IMR-90 (cell line): ENCODE results near the gene BCAT1. TPM values are rescaled to one million over a fixed set of nuclear protein-coding genes. Genes with fewer than 3 reads are reported as not detected.

Source experiments
- ATAC-seq: fragments of 200-7000 bp; cut with Tn5 transposase; 2 replicates; pipeline ENCODE4 v1.9.1; 2020; ENCODE audit warnings: low read depth, mild to moderate bottlenecking, moderate library complexity
- BruUV-seq: library from RNA; stranded (reverse); fragments of 400-500 nt; replicated peaks from 2 replicates; lab custom pipeline; 2021; lab: Mats Ljungman, UMichigan
- CTCF ChIA-PET: fragments of 300-600 bp; formaldehyde crosslinking; extraction: SDS; loops from one replicate; lab custom pipeline; 2021; ENCODE audit warnings: antibody characterized with exemption; lab: Yijun Ruan, JAX
- POLR2A ChIA-PET: fragments of 300-600 bp; sonication (Branson Sonifier 250); formaldehyde crosslinking; loops from one replicate; lab custom pipeline; 2022; ENCODE audit warnings: antibody characterized with exemption; ENCODE audit not compliant: unreplicated experiment; lab: Charles Lee
- DNase-seq: peaks from one replicate; pipeline ENCODE4 v3.0.0; 2013
- H2AFZ ChIP-seq: replicated peaks from 2 replicates; pipeline ENCODE3; 2013; ENCODE audit warnings: low read length, mild to moderate bottlenecking; ENCODE audit not compliant: poor library complexity
- H2AK5ac ChIP-seq: 2 replicates; pipeline ENCODE4 v1.6.1; 2013; ENCODE audit warnings: low read depth, low read length, inconsistent platforms
- H2AK9ac ChIP-seq: replicated peaks from 2 replicates; pipeline ENCODE3; 2013; ENCODE audit warnings: mild to moderate bottlenecking, low read depth, low read length, moderate library complexity; ENCODE audit not compliant: poor library complexity
- H2BK120ac ChIP-seq: 2 replicates; pipeline ENCODE4 v1.6.1; 2013; ENCODE audit warnings: low read depth, low read length, inconsistent platforms
- H2BK15ac ChIP-seq: 3 replicates; pipeline ENCODE4 v1.6.1; 2013; ENCODE audit warnings: low read depth, low read length, inconsistent platforms
- H2BK20ac ChIP-seq: 2 replicates; pipeline ENCODE4 v1.6.1; 2013; ENCODE audit warnings: low read depth, mild to moderate bottlenecking, inconsistent platforms, low read length, moderate library complexity
- H2BK5ac ChIP-seq: 2 replicates; pipeline ENCODE4 v1.6.1; 2013; ENCODE audit warnings: mild to moderate bottlenecking, low read depth, low read length, inconsistent platforms; ENCODE audit not compliant: poor library complexity, severe bottlenecking
- H3K14ac ChIP-seq: replicated peaks from 2 replicates; pipeline ENCODE4 v1.6.1; 2013; ENCODE audit warnings: low read depth, low read length, inconsistent platforms
- H3K18ac ChIP-seq: 2 replicates; pipeline ENCODE4 v1.6.1; 2013; ENCODE audit warnings: low read depth, low read length, control low read depth
- H3K23ac ChIP-seq: 2 replicates; pipeline ENCODE4 v1.6.1; 2013; ENCODE audit warnings: low read depth, low read length, inconsistent platforms
- H3K27ac ChIP-seq: 2 replicates; pipeline ENCODE4 v1.5.1; 2013; ENCODE audit warnings: mild to moderate bottlenecking, control low read depth, low read length; ENCODE audit not compliant: insufficient read depth
- H3K27me3 ChIP-seq: 2 replicates; pipeline ENCODE4 v1.6.1; 2013; ENCODE audit warnings: low read length; ENCODE audit not compliant: control insufficient read depth, insufficient read depth
- H3K36me3 ChIP-seq: 2 replicates; pipeline ENCODE4 v1.6.1; 2013; ENCODE audit warnings: low read length, mixed read lengths; ENCODE audit not compliant: control insufficient read depth, insufficient read depth
- H3K4ac ChIP-seq: 2 replicates; pipeline ENCODE4 v1.6.1; 2013; ENCODE audit warnings: low read depth, low read length, inconsistent platforms
- H3K4me1 ChIP-seq: 2 replicates; pipeline ENCODE4 v1.6.1; 2013; ENCODE audit warnings: low read length, mixed read lengths; ENCODE audit not compliant: control insufficient read depth, insufficient read depth
- H3K4me2 ChIP-seq: 2 replicates; pipeline ENCODE4 v1.6.1; 2013; ENCODE audit warnings: low read depth, mild to moderate bottlenecking, control low read depth, low read length, moderate library complexity
- H3K4me3 ChIP-seq: 2 replicates; pipeline ENCODE4 v1.5.1; 2013; ENCODE audit warnings: low read depth, mild to moderate bottlenecking, control low read depth, low read length, moderate library complexity; ENCODE audit not compliant: insufficient read depth
- H3K56ac ChIP-seq: 2 replicates; pipeline ENCODE4 v1.6.1; 2013; ENCODE audit warnings: low read length, inconsistent platforms; ENCODE audit not compliant: insufficient read depth; ENCODE audit errors: extremely low read depth
- H3K79me1 ChIP-seq, 2 experiments: 2 replicates each; pipeline ENCODE4 v1.6.1; 2013; ENCODE audit warnings: low read length in 2 of 2, inconsistent platforms in 1 of 2, low read depth in 1 of 2
- H3K9ac ChIP-seq: 2 replicates; pipeline ENCODE4 v1.6.1; 2013; ENCODE audit warnings: low read depth, low read length, control low read depth
- H3K9me1 ChIP-seq: 2 replicates; pipeline ENCODE4 v1.6.1; 2013; ENCODE audit warnings: low read length, inconsistent platforms; ENCODE audit not compliant: insufficient read depth
- H3K9me3 ChIP-seq: 2 replicates; pipeline ENCODE4 v1.6.1; 2013; ENCODE audit warnings: low read length; ENCODE audit not compliant: control insufficient read depth, insufficient read depth
- H4K20me1 ChIP-seq: 2 replicates; pipeline ENCODE4 v1.6.1; 2013; ENCODE audit warnings: low read length, inconsistent platforms; ENCODE audit not compliant: insufficient read depth
- H4K5ac ChIP-seq: 2 replicates; pipeline ENCODE4 v1.6.1; 2013; ENCODE audit warnings: mild to moderate bottlenecking, low read depth, low read length, control low read depth
- H4K8ac ChIP-seq, 2 experiments: 2 replicates each; pipeline ENCODE4 v1.6.1; 2013; ENCODE audit warnings: low read depth in 2 of 2, low read length in 2 of 2, control low read depth in 1 of 2, inconsistent platforms in 1 of 2
- H4K91ac ChIP-seq: 2 replicates; pipeline ENCODE4 v1.6.1; 2013; ENCODE audit warnings: low read depth, low read length, inconsistent platforms; ENCODE audit not compliant: insufficient read depth
- CEBPB ChIP-seq: IDR thresholded peaks from 2 replicates; pipeline ENCODE4 v1.6.1; 2012; ENCODE audit warnings: low read depth, low read length, improper control_type of control experiment
- MXI1 ChIP-seq: IDR thresholded peaks from 2 replicates; pipeline ENCODE4 v1.6.1; 2012; ENCODE audit warnings: low read depth, mild to moderate bottlenecking, low read length, moderate library complexity, borderline replicate concordance
- NFE2L2 ChIP-seq: fragments of 150-350 bp; IDR thresholded peaks from 2 replicates; pipeline ENCODE4 v1.6.1; 2016; ENCODE audit warnings: low read depth, mild to moderate bottlenecking, low read length
- RAD21 ChIP-seq: IDR thresholded peaks from 2 replicates; pipeline ENCODE4 v1.6.1; 2012; ENCODE audit warnings: low read length, improper control_type of control experiment
- RFX5 ChIP-seq: IDR thresholded peaks from 2 replicates; pipeline ENCODE4 v1.8.0; 2012; ENCODE audit warnings: low read depth, mild to moderate bottlenecking, low read length, moderate library complexity
- SMC3 ChIP-seq: fragments of 150-350 bp; IDR thresholded peaks from 2 replicates; pipeline ENCODE4 v1.6.1; 2016; ENCODE audit warnings: low read depth, mild to moderate bottlenecking, antibody characterized with exemption, low read length, moderate library complexity
- WGBS, 2 experiments: methylation state at CpG; one replicate each; pipeline versions ENCODE4 v1.1.5 to v1.1.7; 2013; ENCODE audit warnings: missing lambda C conversion rate in 2 of 2; ENCODE audit not compliant: insufficient read length in 1 of 2; ENCODE audit errors: extremely low coverage in 2 of 2; 5-methylcytosine and 5-hydroxymethylcytosine counted together
- dilution Hi-C: fragments of 300-500 bp; cut with HindIII; formaldehyde crosslinking; loops from one replicate; pipeline ENCODE4 v1.14.3; 2018; ENCODE audit warnings: low sequenced_read_pairs; ENCODE audit not compliant: unreplicated experiment
- in situ Hi-C: fragments of 300-500 bp; cut with MboI; formaldehyde crosslinking; loops from 3 replicates; pipeline ENCODE4 v1.14.3; 2019; ENCODE audit warnings: low sequenced_read_pairs, inconsistent platforms, mixed read lengths
- intact Hi-C: fragments of 100-400 bp; cut with micrococcal nuclease; formaldehyde crosslinking; loops from 2 replicates; pipeline ENCODE4 v1.10.0; 2022
- polyA plus RNA-seq, 3 experiments: library from polyadenylated mRNA; depleted of rRNA; stranded (reverse); fragments of >200 nt; gene quantifications; 2 replicates each; pipeline ENCODE4 v1.2.3, GENCODE V29; 2012; ENCODE audit warnings: low replicate concordance in 1 of 3
- total RNA-seq: library from RNA; depleted of rRNA; stranded (reverse); fragments of >200 nt; gene quantifications from 2 replicates; pipeline ENCODE4 v1.2.3, GENCODE V29; 2012

BCAT1 gene
- total and polyA plus RNA-seq, 2 of the 4 experiments (the other 2 are of a cell fraction) = 30.4 to 683 TPM

- Histone ChIP-seq H3K9me3 (no peaks in the 10 kb centered on the region), H4K5ac (no peak overlapping the region), H2AK5ac (no peak overlapping the region), H3K36me3 (peaks cover 25% of the 10 kb centered on the region), H2BK5ac (no peak overlapping the region), H4K91ac (no peak overlapping the region), H3K4ac (no peak overlapping the region), H2AFZ (no peak overlapping the region), H3K56ac (no peak overlapping the region), H3K4me2 (no peak overlapping the region), H2BK15ac (no peak overlapping the region), H3K14ac (no peak overlapping the region), H3K79me1 (peaks cover 54 to 78% of the 10 kb centered on the region in 2 experiments), H4K20me1 (peaks cover 38% of the 10 kb centered on the region; the same call in 1 of the 2 replicates), H3K18ac (no peak overlapping the region), H3K9ac (no peak overlapping the region), H3K4me1 (peaks cover 2% of the 10 kb centered on the region; the same call in 1 of the 2 replicates), H2BK20ac (no peak overlapping the region), H3K9me1 (peaks cover 8% of the 10 kb centered on the region), H3K4me3 (no peak overlapping the region), H2BK120ac (no peak overlapping the region), H3K27ac (no peak overlapping the region), H2AK9ac (no peak overlapping the region), H3K23ac (no peak overlapping the region), H4K8ac (no peak overlapping the region), H3K27me3 (no peaks in the 10 kb centered on the region)
- DNase-seq (no peak), ATAC-seq (no peak)
- intact Hi-C loops (no loop called here), dilution Hi-C loops (no loop called here), in situ Hi-C loops (no loop called here)
- BruUV-seq = no TSS peak
- TF ChIP-seq RAD21 = no peak
- no peak for TF ChIP-seq MXI1
- TF ChIP-seq SMC3 = no peak
- no peak for TF ChIP-seq NFE2L2
- TF ChIP-seq RFX5 = no peak
- TF ChIP-seq CEBPB = no peak
- POLR2A ChIA-PET = no interaction called here
- no CpG with 5 or more reads among the region's 7 CpGs for WGBS, 2 experiments
- CTCF ChIA-PET = interaction anchor here (1.0 kb wide), 1 partner anchor 57 kb away, joined by 3 read pairs; no protein-coding TSS in a partner anchor
Observed at GRCh38 chr12:24890048-24890803, 58.7 kb downstream of the BCAT1 start.
